Measurements from ENCODE around the gene LLGL2. TPM values are rescaled to one million over a fixed set of nuclear protein-coding genes. Genes with fewer than 3 reads are reported as not detected.
"Not testable (repeated sequence)": the region's sequence is repeated elsewhere in the genome, so short reads cannot be mapped to it uniquely, and the experiment has no call there.

The LLGL2 gene
- polyA plus RNA-seq, 10 donors: 2.8 to 5.3 (median 4.6) TPM

- no peak for DNase-seq
Observed at GRCh38 chr17:75590314-75590761, 64.8 kb downstream of the LLGL2 start.

DNA sequence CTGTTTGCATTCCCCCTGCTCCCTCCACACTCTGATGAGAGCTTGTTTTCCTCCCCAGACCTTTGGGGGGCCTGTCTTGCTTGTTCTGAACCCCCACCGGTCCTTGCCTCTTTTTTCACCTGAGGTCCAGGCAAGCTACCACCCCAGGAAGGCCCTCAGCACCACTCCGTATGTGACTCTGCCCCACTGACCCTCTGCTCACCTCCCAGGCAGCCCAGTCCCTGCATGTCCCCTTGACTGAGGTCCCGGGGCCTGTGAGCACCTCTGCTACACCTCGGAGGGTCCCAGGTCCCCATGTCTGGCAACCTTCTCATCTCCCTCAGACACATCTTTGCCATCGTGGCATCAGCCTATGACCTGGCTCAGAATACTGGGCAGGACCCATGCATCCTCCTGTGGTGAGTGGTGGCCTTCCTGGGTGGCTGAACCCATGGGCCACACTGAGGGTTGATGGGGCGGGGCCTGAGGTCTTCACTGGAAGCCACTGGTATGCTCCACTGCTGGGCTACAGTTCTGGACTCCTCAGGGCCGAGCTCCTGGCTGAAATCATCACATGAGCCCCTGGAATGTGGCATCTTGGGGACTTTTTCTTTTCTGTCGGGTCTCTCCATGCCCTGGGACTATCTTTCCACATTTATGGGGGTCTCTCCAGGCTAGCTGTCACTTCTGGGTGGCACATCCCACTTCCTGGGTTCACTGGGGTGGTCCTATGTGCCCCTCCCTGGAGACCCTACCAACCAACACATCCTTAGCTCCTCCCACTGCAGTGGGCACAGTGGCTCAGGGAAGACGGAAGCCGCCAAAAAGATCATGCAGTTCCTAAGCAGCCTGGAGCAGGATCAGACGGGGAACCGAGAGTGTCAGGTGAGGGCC, 65.6 kb downstream of the LLGL2 start:
- no peak for DNase-seq

DNA sequence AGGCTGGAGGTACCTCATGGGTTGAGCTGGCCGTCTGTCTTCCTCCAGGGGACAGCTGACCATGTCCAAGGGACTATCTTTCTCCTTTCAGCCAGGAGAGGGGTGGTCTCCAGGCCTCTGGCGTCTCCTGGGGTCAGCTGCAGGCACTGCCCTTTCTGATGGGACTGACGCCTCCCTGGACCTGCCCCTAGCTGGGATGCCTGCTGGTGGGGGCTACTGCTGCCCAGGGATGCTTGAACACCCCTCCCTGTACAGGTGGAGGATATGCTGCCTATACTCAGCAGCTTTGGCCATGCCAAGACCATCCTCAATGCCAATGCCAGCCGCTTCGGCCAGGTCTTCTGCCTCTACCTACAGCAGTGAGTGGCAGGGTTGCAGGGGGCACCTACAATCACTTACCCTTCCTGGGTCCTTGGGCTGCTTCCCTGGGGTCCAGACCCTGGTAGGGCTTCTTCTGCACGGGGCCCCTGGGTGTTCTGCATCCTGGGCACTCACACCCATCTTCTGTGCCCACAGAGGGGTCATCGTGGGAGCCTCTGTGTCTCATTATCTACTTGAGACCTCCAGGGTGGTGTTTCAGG, 66.3 kb downstream of the LLGL2 start:
- DNase-seq: no peak

GRCh38 chr17:75592348-75593020, 67.0 kb downstream of the LLGL2 start:
- no peak for DNase-seq

GRCh38 chr17:75593430-75593829, 67.9 kb downstream of the LLGL2 start:
- not testable (repeated sequence) for DNase-seq

DNA sequence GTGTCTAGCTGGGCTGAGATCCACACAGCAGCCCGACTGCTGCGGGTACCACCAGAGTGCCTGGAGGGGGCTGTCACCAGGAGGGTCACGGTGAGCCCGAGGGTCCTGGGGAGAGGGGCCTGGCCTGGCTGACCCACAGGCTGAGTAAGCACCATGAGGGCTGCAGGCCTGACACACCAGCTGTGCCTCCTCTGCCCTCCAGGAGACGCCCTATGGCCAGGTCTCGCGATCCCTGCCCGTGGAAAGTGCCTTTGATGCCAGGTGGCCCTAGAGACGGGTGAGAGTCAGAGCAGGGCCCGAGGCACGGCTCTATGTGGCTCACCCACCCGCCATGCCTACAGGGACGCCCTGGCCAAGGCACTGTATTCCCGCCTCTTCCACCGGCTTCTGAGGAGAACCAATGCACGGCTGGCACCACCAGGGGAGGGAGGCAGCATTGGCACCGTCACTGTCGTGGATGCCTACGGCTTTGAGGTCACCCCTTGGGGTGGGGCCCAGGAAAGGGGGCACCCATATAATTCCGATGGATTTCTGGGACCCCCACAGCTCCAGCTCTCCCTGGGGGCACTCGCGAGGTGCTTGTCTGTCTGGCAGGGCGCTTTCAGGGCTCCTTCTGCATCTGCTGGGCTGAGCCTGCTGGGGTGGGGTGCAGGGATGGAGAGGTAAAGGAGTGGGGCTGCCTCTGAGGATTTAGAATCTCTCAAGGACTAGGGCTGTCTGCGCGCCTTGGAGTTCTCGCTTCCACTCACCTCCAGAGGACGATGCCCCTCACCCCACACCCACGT, 69.2 kb downstream of the LLGL2 start:
- DNase-seq: no peak

- no peak for DNase-seq
Observed at GRCh38 chr17:75595284-75595919, 69.9 kb downstream of the LLGL2 start.

DNA sequence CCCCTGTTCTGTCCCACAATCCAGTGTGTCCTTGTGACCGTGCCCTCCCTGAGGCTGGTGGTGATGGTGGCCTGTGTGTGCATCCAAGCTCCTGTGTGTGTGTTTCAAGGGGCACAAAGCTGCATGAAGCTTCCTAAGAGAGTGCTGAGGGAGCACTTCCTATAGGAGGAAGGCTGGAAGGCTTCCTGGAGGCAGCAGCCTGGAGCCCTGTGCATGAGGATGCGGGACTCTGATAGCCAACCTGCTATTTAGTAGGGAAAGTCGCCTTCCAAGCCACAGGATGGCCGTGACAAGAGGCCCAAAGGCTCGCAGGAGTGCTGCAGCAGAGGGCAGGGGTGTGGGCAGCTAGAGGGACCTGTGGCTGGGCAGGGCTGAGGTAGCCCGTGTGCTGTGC, 70.4 kb downstream of the LLGL2 start:
- DNase-seq: no peak

DNA sequence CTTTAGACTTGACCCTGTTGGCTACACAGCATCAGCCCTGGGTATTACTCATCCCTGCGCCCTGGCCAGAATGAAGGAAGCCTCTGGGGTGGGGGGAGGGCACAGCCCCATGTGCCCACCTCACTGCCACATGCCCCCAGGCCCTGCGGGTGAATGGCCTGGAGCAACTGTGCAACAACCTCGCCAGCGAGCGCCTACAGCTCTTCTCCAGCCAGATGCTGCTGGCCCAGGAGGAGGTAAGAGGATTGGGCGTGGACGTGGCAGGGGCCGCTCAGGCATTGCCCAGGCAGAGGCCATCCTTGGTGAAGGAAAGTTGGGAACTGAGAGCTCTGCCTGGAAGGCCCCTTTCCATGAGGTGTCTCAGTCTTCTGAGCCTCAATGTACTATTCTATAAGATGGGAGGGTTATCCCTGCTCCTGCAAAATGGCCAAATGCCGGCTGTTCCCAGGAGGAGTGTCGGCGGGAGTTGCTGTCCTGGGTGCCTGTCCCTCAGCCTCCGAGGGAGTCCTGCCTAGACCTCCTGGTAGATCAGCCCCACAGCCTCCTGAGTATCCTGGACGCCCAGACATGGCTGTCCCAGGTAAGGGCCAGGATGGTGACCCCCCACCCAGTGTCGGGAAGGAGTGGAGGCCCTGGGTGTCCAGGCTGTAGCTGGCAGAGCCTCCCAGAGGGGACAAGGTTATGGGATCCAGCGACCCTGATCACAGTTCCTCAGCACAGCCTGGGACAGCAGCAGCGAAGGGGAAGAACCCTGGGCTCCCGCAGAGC, 71.0 kb downstream of the LLGL2 start:
- DNase-seq: no peak

DNA sequence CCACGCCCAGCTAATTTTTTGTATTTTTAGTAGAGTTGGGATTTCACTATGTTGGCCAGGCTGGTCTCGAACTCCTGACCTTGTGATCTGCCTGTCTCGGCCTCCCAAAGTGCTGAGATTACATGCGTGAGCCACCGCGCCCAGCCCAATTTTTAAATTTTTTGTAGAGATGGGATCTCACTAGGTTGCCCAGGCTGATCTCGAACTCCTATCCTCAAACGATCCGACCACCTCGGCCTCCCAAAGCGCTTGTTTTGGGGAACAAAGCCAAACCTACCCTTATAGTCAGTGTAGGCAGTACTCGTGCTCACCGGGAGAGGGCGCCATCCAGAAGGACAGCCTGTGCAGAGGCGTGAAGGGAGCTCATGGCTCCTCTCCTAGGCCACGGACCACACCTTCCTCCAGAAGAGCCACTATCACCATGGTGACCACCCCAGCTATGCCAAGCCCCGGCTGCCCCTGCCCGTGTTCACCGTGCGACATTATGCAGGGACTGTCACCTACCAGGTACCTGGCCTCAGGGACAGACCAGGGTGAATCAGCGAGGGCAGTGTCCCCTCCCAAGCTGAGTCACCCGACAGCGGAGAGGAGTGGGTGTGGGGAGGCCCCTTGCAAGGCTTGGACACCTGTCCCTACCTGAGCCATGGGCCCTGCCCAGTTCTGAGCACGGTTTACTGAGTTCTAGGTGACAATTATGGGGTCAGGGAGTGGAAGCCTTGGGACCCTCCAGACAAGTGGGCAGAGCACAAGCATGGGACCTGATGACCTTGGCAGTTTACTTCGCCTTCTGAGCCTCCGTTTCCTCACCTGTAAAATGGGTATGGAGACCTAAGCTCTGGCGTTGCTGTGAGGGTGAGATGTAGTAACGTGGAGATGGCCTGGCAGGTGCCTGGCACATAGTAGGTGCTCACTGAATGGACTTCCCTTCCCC, 75.8 kb downstream of the LLGL2 start:
- no peak for DNase-seq

DNA sequence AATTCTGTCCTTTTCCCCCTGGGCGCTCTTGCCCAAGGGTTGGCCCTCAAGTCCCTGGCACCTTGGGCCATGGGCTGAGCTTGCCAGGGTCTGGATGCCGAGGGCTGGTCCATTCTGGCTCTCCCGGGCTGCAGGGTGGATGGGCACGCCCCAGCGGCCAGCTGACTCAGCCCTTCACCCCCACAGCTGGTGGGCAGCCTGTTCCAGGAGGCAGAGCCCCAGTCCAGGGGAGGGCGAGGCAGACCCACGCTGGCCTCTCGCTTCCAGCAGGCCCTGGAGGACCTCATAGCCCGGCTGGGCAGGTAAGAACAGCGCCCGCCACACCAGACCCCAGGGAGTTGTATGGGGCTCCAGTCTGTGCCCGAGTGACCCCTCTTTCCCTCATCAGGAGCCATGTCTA, 77.1 kb downstream of the LLGL2 start:
- DNase-seq: no peak

- DNase-seq: no peak
Observed at GRCh38 chr17:75603123-75603522, 77.6 kb downstream of the LLGL2 start.

DNA sequence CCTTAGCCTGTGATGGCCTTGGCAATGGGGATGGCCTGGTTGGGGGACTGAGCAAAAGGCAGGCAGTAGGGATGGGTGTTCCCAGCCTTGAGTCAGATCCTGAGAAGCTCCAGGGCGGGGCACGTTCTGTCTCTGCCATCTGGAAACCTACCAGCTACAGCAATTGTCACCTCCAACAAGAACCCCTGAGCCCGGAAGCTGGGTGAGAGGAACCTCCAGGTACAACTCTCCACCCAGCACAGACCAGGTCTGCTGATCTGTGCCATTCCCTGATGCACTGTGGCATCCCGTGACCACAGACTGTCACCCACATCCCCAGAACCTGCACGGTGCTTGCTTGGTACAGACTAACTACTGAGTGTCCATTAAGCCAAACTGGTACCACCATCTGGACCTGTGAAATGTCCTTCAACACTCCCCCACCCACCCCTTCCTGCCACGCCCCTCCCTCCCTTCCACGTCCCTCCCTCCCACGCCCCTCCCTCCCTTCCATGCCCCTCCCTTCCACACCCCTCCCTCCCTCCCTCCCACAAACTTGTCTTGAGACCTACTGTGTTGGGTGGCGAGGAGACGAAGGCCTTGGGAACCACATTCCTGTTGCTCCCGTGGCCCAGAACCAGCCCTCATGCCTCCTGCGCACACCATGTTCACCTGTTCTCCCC, 78.7 kb downstream of the LLGL2 start:
- no peak for DNase-seq

- DNase-seq: no peak
Observed at GRCh38 chr17:75605790-75606189, 80.3 kb downstream of the LLGL2 start.

DNA sequence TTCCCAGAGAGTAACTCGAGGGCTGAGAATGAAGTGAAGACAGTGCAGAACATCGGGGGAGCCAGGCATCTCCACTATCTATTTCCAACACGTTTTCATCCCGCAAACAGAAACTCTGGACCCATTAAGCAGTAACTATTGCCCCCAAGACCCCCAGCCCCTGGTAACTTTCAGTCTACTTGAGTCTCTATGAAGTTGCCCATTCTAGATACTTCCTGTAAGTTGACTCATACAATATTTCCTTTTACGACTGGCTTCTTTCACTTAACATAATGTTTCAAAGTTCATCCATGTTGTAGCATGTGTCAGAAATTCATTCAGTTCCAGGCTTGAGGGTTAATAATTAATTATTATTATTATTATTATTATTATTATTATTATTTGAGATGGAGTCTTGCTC, 81.6 kb downstream of the LLGL2 start:
- no peak for DNase-seq

DNA sequence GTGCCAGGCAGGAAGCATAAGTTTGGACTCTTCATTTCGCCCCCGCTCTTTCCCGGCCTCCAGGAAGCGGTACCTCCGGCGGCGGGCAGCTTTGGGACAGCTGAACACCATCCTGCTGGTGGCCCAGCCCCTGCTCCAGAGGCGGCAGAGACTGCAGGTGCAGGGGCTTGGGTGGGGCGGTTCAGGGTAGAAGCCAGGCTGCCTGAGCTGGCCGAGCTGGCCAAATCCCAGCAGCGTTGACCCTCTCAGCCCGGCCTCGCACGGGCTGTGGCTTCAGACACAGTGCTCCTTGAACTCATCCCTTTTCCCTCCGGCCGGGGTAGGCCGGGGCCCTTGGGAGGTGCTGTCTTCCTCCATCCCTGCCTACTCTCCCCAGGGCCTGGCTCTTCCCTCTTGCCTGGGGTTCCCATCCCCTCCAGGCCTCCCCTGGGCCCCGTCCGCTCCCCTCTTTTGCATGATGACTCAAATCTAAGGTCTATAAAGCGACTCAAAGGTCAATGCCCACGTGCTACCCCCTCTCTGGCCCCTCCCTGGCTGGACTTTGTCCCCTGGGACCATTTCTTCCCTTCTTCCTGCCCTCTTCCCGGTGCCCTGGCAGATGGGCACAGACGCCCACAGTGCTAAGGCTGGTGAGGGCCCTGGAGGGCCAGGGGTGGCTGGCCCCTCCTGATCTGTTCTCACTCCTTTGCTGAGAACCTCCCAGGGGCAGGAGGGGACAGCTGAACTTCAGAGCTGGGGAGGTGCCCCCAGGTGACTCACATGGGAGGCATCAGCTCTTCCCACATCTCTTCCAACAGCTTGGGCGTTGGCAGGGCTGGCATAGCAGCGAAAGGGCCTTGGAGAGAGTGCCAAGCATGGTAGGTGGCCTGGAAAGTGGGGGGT, 84.8 kb downstream of the LLGL2 start:
- no peak for DNase-seq

DNA sequence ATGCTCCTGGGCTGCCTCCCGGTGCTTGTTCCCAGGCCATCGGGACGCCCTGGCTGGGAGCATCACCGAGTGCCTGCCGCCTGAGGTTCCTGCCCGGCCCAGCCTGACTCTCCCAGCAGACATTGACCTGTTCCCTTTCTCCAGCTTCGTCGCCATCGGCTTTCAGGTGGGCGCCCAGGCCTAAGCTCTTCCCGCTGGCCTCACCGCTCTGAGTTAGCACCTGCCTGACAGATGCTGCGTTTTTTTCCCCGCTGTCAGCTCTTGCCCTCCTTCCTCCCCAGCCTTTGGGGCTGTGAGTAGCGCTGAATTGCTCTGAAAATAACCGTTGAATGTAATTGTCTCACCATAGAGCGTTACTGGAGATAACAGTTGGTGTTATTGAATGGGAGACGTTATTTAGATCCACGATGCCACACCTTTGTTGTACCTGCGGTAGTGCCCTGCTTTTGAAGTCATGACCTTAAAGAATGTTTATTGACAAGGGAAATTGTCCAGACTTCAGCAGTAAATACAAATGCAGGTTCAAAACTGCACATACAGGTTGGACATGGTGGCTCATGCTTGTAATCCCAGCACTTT, 86.4 kb downstream of the LLGL2 start:
- no peak for DNase-seq

All from muscle of back (tissue), 11 donors.